HG03469 (cell line): Measurements from ENCODE around the gene TBC1D20.

ENCODE experiments used
- ATAC-seq: cut with Tn5 transposase; IDR thresholded peaks from one replicate; pipeline ENCODE4 v1.9.1; 2021; ENCODE audit warnings: mild to moderate bottlenecking, moderate library complexity, moderate number of reproducible peaks; ENCODE audit not compliant: unreplicated experiment

TBC1D20 gene

DNA sequence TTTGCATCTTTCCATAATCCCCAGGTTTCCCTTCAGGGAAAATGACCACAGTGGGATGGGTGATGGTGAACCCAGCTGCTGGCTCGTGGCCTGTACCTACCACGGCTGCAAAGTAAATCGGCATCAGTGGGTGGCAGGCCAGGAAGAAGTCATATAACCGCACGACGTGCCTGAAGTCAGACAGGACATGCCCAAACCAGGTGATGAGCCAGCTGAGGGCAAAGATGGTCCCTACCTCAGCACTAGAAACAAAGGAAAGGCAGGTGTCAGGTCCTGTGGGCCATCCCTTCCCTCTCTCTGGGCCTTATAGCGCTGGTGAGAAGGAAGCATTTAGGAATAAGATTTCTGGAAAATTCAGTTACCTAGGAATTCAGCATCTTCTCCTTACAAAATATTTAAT is 22.2 kb downstream of the TBC1D20 start:
- no peak for ATAC-seq

DNA sequence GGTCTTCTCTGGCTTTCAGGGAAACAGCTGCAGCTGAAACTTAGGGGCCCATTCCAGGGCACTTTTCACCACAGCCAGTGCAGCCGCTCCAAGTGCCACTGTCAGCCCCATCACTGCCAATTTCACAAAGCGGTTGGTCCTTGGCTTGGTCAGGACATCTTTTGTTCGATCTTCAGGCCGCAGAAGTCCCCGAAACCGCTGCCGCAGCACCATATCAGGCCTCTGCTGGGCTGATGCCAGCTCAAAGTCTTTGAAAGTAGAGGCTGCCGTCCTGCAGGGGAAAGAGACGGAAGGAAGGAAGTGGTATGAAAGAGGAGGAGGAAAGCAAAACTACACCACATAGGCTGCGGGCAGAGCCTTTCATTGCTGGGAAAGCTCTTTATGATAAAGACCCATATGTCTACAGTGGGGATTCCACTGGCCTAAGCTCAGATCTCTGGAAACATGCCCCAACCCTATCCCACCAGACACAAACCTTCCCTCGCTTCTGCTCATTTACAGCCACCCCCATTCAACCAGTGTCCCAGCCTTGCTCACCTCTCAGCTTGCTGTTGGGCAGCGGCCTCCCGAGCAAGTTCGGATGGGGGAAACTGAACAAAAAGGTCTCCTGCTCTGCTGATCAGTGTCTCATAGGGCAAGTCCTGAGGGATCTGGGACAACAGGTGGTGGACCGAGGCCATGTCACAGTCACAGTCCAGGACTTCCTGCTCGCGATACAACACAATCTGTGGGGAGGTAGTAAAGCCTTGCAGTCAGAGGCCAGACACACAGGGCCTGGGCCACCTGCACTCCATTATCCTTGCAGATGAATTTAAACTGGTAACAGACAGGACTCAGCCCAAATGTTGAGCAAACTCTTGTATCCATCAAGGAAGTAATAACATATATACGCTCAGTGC is 23.5 kb downstream of the TBC1D20 start:
- ATAC-seq, result no peak

DNA sequence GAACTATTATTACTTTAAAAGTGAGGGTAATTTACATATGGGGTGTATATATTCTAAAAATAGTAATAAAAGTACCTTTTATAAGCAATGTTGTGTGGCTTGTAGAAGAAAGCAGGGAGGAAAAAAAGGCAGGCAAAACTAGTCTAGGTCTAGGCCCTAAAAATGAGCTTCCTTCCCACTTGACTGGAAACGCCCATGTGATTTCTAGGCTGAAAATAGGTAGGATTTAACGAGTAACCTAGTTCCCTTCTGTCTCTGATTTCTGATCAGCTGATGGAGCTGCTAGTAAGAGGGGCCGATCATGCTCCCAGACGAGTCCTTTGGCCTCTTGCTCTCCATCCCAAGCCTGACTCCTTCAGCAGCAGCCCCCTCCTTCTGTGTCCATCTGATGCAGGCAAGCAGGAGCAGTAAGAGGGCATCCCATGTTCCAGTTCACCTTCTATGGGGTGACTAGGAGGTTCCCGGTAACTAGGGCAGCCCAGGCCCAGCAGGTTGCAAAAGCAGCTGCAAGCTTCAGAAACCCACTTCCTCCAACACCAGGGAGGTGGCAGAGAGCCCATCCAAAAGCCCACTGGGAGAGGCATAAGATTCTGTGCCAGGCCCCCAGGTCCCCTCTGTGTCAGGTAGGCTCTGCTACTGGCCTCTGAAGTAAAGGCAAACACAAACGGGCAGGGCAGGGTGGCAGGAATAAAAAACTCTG is 24.4 kb downstream of the TBC1D20 start:
- no peak for ATAC-seq

DNA sequence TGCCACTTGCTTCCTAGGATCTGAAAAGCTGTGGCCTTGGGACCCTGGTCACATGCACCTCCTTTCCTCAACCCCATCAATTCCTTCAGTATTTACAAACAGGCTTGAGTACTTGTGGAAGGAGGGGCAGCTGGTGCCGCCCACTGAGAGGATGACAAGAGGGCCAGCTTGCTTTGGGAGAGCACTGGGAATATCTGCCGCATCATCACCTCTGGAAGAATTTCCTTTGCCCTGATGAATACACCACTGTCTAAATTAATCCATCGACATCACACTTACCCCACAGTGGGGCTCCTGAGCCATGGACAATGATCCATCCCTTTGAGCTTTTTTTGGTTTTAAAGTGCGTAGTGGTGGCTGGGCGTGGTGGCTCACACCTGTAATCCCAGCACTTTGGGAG is 25.9 kb downstream of the TBC1D20 start:
- no peak for ATAC-seq

DNA sequence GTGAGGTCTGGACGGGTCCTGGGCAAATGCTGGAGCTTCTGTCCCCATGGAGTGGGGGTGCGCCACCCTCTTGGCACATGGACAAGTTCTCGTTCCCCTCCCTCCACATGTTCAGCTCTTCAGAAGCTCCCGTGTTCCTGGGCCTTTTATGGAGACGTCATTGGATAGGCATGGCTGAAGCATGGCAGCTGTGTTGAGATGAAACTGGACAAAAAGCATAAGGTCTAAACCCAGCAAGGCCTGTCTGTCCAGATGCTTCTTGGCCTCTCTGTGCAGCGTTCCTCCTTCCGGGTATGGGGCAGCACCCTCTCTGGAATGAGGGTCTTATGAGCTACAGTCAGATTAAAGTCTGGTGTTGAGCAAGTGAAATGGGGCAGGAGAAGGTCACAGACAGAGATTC is 26.8 kb downstream of the TBC1D20 start:
- ATAC-seq, result no peak

DNA sequence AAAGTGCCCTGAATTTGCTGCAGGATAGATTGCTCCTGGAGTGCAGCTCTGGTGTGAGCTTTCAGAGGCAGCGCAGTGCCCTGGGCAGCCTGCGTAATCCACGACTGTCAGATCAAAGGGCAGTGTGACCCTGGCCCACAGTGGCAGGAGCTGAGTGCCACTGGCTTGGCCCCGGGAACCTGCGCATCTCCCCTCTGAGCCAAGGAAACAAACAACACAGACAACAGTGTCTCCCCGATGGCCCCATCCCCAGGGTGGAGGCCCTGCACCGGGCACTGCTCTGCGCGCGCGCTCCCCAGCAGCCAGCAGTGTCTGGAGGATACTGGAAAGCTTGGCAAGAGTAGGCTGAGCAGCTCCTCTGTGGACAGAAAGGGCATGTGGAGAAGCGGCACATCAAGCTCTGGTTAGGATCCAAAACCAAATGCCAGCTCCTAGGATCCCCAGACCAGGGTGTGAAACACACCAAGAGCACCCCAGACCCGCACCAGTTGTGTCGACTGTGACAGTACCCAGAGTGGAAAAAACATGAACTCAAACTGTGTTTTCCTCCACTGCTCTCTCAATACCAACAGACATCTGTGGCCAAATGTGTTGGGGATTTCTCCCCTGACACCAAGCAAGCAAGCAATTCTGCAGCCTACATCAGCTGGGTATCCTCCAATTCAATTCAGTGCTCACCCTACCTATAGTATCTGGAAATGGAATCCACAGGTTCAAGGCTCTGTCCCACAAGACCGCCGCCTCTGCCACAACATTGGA is 27.5 kb downstream of the TBC1D20 start:
- ATAC-seq, result no peak

DNA sequence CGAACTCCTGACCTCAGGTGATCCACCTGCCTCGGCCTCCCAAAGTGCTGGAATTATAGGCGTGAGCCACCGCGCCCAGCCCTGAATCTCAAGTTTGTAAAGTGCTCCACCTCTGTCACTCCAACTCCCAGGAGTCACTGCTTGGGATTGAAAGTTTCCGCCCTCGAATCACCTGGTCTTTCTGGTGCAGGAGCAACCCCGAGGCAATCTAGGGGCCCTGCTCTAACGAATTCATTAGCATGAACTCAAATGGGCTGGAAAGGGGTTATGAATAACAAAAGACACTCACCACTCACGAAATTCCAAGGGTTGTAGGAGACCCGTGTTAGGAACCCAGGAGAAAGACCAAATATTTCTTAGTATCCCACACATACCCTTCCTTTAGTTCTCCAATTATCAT is 28.1 kb downstream of the TBC1D20 start:
- no peak for ATAC-seq

DNA sequence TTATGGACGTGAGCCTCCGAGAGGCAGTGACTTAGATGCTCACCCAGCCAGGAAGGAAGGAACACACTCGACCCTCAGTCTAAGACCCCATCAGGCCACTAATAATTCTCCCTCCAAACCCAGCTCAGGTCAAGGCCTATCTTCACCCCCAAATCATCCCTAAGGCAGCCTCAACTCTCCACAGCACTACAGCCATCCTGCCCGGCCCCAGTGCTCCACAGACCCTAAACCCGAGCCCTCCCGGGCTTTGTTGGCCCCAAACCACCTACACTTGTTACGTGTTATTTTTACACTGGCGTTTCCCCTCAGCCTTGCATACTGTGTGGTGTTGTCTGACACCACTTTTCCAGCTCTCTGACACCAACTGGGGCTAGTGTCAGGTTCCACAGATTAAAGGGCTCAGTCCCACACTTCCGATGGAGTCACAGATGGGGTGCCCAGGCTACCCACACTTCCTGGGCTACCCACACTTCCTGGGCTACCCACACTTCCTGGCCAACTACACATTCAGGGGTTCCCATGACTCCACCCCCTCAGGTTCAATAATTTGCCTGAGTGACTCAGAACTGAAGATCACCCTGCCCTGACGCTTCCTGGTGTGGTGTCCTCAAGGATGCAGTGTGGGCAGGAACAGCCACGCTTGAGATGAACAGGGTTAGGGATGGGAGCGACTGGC is 28.9 kb downstream of the TBC1D20 start:
- ATAC-seq, result no peak

DNA sequence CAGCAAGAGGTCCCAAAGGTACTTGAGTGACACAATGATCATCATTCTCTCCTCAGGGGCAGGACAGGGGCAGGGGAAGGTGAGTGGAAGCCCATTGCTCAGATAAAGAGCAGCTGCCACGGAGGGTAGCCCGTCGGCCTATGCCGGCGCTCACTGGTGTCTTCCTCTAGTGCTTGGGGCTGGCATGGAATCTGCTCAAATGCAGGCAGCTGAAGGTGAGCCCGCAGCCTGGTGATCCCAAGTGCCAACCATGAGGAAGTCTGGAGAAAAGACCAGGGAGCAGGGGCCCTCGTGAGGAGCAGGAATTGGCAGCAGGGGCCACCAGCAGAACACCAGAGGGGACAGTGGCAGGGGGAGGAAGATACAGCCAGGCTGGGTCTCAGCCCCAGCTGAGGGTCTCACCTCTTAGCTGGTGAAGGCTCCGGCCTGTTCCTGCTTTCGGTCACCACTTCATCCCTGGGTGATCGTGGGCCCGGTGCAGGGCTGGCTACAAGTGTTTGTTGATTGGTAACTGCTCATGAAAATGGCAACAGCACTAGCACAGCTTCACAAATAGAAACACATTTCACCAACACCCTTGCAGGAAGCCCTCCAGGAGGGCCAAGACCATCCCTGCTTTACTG is 29.5 kb downstream of the TBC1D20 start:
- no peak for ATAC-seq

DNA sequence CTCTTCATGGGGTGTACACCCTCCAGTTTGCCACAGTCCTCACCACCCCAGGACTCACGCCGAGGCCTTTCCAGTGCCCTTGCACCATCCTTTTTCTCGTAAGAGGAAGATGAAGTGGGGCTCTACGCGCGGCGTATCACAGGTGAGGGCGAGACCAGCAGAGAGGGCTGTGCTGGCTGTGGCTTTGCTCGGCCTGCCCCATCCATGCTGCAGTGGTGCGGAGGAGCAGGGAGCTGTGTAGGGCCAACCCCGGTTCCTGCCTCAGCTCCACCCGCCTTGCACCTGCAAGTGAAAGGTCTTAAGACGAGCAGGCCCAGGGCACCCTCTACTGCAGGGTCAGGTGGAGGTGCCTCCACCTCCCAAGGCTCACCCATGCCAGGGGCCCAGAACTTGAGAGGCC is 30.1 kb downstream of the TBC1D20 start:
- no peak for ATAC-seq

DNA sequence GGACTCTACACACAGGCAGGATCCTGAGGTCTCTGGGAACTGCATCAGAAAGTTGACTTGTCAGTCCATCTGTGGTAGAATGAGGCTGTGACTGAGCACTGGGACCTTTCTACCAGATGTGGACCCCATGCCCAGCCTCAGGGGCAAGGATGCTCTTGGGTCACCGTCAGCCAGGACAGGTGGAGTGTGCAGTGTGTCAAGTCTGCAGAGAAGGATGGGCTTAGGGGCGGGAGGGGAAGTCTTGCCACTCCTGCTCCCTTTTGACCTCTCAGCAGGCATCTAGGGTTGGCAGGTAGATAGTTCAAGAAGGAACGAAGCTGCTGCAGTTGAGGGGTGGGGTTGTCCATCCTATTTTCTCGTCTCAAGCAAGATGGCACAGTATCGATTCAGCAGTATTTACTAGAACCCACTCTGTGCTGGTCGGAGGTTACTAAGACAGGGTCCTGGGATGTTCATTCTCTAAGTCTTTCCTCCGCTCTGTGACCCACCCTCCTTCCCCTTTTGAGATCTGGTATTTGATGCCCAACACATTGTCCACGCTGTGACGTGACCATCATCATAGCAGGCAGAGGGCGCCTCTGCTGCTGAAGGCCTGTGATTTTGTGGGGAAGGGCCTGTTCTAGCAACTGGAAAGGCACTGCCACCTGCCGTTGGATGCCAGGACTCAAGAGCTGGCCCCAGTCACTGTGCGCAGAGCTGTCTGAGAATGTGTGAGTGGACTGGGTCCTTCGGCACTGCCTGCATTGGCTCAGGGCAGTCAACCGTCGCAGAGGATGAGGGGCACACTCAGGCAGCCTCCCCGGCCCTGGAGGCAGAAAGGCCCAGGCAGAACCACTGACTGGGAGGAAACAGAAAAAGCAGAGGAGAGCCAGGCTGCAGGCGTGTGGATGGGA is 31.1 kb downstream of the TBC1D20 start:
- no peak for ATAC-seq

DNA sequence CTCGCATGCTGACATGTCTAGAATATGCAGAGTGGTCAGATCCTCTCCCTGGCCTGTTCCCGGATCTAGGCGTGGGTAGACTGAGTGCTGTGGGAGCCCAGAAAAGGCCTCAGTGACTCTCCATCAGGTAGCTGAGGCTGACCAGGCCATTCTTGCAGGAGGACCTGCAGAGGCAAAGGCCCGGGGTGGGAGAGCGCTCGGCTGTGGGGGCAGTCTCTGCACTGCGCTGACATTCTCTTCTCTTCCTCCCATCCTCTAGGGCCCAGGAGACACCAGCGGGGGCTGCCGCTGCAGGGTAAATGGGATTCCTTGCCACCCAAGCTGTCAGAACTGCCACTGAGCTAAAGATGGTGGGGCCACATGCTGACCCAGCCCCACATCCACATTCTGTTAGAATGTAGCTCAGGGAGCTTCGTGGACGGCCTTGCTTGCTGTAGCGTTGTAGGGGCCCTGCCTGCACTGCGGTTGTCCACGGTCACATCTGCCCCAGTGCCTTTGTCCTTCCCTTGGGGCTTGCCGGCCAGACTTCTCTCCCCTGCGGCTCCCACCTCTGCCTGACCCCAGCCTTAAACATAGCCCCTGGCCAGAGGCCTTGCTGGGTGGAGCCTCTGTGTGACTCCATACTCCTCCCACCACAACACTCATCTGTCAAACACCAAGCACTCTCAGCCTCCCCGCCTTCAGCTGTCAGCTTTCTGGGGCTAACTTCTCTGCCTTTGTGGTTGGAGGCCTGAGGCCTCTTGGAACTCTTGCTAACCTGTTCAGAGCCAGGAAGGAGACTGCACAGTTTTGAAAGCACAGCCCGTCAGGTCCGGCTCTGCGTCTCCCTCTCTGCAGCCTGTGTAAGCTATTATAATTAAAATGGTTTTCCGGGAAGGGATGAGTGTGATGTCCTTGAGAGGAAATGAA is 32.0 kb downstream of the TBC1D20 start:
- ATAC-seq, result no peak

DNA sequence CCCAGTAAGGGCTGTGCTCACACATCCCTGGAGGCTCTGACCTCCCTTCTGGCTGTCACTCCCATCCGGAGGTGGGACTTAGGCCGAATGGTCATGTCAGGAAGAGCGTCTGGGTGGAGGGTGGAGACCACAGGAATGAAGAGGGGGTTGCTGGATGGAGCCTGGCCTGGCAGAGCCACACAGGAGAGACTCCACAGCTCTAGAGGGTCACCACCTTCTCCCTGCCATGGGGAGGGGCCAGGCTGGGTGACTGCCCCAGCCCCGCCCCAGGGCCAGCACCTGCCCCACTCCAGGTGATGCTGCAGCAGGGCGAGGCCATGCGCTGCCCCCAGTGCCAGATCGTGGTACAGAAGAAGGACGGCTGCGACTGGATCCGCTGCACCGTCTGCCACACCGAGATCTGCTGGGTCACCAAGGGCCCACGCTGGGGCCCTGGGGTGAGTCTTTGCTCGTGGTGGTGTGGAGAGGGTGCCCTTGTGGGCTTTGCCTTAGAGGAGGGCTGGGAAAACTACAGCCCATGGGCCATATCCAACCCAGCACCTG is 33.6 kb downstream of the TBC1D20 start:
- ATAC-seq, result no peak

DNA sequence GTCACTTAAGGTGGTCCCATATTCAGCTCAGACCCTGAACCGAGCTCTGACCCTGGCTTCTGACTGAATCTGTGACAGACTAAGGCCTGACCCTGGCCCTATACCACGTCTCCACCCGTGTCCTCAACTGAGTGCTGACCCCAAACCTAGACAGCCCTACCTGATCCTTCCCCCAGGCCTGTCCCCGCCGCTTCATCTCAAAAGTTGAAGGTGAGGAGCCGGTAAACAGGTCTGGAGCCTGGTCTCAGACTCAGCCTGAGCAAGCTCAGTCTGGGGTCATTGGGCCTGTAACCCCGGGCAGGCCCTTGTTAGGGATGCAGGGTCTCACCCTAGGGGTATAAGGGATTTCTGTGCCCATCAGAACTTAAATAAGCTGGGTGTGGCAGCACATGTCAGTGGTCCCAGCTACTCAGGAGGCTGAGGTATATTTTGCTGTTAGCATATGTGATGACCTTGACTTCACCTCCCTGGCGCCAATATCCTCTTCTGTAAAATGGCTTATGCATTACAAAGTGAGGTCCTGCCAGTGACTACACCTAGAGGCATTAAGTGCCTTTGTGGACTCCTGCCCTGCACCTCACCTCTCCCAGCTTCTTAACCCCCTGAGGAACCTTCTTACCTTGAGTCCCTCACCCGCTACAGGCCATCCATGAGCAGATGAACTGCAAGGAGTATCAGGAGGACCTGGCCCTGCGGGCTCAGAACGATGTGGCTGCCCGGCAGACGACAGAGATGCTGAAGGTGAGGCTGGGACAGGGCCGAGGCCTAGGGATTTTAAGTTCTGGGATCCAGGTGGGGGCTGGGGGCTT is 34.3 kb downstream of the TBC1D20 start:
- no peak for ATAC-seq

DNA sequence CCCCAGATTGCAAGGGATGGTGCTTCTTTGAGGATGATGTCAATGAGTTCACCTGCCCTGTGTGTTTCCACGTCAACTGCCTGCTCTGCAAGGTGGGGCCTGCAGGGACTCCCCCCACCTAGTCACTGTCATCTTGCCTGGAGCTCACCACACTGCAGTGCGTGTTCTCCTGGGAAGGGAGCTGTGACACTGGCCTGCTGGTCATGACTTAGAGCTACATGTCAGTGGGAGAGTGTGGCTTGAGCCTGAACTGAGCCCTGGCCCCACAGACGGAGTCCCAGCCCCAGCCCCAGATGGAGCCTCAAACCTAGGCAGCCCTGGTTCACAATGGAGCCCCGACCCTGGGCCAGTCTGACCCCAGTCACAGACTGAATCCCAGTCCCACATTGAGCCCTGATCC is 34.9 kb downstream of the TBC1D20 start:
- ATAC-seq, result no peak

DNA sequence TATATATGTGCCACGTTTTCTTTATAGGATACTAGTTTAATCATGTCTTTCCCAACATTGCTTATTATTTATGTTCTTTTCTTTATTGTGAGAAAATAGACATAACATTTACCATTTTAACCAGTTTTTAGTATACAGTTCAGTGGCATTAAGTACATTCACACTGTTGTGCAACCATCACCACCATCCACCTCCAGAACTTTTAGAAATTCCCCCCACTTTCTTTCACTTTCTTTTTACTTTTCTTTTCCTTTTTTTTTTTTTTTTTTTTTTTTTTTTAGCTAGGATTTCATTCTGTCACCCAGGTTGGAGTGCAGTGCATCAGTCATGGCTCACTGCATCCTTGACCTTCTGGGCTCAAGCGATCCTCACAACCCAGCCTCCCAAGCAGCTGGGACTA is 35.8 kb downstream of the TBC1D20 start:
- no peak for ATAC-seq

DNA sequence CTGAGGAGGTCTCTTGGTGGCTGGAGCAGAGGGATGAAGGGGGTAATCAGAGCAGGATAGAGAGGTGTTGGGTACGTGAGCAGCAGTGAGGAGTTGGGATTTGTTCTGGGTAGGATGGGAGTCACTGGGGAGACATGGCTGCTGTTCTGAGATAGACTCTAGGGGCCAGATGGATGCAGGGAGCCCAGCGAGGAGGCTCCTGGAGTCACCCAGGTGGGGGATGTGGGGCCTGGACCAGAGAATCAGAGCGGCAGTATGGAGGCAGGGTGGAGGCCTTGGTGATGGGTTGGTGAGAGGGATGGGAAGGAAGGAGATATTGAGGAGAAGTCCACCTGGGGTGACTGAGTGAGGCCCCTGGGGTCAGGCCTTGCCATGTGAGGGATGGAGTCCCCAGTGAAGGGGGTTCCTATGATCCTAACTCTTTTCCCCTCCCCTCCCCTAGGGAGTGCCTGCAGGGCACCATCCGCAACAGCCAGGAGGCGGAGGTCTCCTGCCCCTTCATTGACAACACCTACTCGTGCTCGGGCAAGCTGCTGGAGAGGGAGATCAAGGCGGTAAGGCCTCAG is 40.6 kb downstream of the TBC1D20 start:
- no peak for ATAC-seq
